Kasumi-1 (cell line): ENCODE data around the gene PXYLP1.

ENCODE experiments used
- DNase-seq, 2 experiments: peaks; one replicate each; lab custom pipeline; 2025; lab: John Stamatoyannopoulos, UW

PXYLP1 gene

DNA sequence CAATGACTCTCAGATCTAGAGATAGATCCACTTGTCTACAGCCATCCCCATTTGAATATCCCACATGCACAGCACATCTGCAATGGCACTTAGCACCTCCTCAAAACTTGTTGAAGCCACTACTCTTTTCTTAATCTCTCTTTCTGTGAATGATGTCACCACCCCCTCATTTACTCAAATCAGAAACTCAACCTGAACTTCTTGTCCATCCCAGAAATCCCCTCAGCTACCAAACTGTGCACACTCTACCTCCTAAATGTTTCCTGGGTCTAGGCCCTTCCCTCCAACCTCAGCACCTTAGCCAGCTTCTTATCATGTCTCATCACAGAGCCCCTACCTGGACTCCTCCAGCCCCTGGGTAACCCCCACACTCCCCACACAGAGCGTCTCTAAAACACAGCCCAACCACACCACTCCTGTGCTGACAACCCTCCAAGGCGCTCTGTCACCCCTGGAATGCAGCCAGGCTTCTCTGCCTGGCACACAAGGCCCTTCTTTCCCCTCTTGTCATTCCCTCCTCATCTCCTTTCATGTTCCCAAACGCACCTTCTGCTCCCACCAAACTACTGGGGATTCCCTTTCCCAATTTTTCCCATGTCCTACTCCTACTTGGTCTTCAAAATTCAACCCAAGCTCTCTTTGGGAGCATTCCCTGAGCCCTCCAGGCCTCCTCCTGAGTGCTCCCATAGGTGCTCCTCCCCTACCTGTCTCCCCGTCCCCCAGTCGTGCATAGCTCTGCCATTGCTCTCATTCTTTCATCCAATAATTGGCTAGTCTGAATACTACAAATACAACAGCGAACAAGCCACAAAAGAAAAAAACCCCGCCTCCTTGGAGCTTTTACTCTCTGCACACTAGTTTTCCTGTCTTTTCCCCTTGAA lies 96.9 kb downstream of the PXYLP1 start:
- DNase-seq: no peak

- no peak for DNase-seq
Measured at GRCh38 chr3:141330235-141330634, 98.6 kb downstream of the PXYLP1 start.

DNA sequence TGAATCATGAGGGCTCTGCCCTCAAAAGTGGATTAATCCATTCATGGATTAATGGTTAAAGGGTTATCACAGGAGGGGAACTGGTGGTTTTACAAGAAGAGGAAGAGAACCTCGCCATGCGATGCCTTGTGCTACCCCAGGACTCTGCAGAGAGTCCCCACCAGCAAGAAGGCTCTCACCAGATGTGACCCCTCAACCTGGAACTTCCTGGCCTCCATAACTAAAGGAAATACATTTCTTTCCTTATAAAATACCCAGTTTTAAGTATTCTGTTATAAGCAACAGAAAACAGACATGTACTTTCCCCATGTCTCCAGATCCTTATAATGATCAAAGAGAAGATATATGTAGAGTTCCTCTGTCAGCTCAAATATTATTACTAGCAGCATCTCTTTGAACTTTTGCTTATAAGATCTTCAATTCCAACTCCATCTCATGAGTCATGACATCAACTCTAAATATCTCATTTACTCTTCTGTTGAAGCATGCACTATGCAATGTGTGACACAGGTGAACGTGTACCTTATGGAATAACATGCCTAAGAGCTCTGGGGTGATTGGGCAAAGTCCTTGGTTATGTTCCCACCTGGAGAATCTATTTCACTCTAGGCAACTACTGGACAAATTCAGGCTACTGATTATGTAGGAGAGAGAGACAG lies 99.2 kb downstream of the PXYLP1 start:
- DNase-seq: no peak

- DNase-seq: no peak
Measured at GRCh38 chr3:141331377-141332318, 100.0 kb downstream of the PXYLP1 start.

- DNase-seq: no peak
Measured at GRCh38 chr3:141332416-141332815, 100.8 kb downstream of the PXYLP1 start.

DNA sequence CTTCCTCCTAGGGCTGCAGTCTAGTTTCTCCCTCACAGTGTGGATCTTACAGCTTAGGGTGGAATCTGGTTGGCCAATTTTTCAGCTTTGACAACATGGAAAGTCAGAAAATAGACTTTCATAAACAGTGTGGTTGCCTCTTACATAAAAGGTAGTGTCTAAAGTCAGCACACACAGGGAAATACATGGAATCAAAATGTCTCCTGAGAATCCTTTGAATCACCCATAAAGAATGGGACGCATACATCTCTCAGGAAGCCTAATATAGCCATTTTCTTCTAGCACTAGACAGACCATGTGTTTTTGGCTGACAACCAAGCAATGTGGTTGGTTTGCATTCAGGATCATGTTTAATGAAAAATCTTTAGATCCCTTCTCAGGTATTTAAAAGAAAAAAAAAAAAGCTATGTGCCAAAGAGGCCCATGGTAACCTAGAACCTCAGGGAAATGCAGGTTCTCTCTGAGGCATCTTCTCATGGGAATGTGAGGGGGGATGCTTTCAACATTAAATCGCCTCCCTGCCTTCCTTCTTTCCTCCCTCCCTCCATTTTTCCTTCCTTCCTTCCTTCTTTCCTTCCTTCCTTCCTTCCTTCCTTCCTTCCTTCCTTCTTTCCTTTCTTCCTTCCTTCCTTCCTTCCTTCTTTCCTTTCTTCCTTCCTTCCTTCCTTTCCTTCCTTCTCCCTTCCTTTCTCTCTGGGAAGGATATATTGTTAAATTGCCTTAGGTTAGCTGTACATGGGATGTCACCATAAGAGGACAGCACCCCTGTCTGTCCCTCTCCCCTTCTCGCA lies 102.4 kb downstream of the PXYLP1 start:
- DNase-seq: no peak

DNA sequence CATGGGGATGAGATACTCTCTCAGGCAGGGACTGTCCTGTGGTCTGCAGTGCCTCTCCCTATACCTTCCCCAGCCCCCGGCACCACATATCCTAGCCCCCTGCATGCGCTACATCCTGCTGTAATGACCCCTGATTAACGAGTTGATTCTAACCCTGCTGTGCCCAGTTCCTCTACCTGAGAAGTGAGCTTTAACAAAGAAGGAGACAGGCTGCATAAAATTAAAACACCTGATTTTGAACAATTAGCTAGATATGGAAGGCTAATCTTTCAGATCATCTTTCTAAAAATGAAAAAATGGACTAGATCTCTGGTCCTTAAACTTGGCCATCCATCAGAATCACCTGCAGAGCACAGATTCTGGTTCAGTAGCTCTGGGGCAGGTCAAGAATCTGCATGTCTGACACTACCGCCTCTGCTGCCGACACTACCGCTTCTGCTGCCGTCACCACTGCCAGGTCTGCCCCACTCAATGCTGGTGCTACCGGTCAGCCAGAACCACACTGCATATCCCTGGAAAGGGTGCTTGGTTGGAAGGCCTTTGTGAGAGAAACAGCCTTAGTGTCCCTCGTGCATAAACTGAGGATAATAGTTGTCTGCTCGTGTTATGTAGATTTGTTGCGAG lies 103.1 kb downstream of the PXYLP1 start:
- no peak for DNase-seq

GRCh38 chr3:141335531-141336061 lies 104.0 kb downstream of the PXYLP1 start:
- no peak for DNase-seq

DNA sequence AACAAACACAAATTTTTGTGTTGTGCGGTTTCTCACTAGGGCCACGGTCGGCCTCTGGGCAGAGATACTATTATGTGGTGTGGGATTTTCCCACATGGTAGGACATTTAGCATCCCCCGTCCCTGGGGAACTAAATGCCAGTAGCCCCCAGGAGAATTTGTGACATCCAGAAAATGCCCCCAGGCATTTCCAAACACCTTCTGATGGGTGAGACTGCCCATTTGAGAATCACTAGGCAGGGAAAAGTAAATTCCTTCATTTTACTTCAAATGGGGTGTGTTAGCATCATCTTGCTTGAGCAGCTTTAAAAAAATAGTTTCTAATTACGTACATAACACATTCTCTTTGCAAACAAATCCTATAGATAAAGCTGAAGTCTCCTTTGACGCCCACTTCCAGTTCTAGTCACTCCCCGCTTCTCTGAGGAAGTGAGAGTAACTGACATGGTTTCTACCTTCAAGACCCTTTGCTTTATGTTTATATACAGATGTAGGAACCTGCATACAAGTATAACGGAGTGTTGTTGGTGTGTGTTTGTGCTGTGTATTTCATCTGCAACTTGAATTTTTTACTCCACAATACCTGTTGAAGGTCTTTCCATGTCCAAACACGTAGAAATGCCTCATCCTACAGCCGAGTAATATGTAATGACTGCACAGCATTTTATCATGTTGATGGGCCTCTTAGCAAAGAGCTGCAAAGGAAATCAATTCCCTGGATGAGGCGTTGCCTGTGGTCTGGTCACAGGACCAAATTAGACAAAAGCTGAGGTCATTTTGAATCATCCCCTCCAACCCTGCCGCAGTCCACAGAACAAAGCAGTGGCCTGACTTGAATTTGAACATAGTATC lies 105.3 kb downstream of the PXYLP1 start:
- DNase-seq: no peak

DNA sequence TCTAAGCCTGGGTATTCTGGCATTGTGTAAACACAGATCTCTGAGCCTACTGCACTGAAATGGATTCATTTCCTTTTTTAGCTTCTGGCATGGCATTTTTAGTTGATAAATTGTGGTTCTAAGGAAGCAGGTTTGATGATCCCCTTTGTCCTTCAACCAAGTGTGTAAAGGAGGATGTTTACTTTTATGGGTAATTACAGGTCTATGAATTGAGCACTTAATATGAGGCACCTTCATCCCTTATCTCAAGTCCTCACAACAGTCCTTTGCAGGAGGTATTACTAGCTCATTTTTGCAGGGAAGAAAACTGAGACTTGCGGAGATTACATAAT lies 105.9 kb downstream of the PXYLP1 start:
- no peak for DNase-seq

- DNase-seq: no peak
Measured at GRCh38 chr3:141337991-141338390, 106.4 kb downstream of the PXYLP1 start.

GRCh38 chr3:141338881-141339280 lies 107.3 kb downstream of the PXYLP1 start:
- no peak for DNase-seq

GRCh38 chr3:141341536-141341935 lies 109.9 kb downstream of the PXYLP1 start:
- DNase-seq: no peak

- DNase-seq: no peak
Measured at GRCh38 chr3:141342386-141342785, 110.8 kb downstream of the PXYLP1 start.

- no peak for DNase-seq
Measured at GRCh38 chr3:141343077-141343476, 111.5 kb downstream of the PXYLP1 start.

DNA sequence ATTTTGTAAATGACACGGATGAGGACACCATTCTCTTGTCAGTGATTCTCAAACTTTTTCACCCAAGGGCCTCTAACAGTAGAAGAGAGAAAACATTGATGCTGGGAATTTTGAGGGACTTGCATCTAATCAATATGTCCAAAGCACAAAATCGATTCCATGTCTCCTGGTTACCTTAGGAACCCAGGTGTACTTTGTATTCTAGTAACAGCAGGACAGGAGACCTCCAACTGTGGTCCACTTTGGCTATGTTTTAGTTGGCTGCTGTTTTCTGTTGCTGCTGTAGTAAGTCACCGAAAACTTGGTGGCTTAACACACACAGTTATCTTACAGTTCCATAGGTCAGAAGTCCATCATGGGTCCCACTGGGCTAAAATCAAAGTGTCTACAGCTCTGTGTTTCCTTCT lies 112.2 kb downstream of the PXYLP1 start:
- DNase-seq: no peak
